GM19328 (cell line): Measurements from ENCODE around the gene SCRN1.

Source experiments
- ATAC-seq: cut with Tn5 transposase; IDR thresholded peaks from one replicate; pipeline ENCODE4 v1.9.1; 2021; ENCODE audit warnings: mild to moderate bottlenecking, moderate library complexity; ENCODE audit not compliant: unreplicated experiment

Gene SCRN1

DNA sequence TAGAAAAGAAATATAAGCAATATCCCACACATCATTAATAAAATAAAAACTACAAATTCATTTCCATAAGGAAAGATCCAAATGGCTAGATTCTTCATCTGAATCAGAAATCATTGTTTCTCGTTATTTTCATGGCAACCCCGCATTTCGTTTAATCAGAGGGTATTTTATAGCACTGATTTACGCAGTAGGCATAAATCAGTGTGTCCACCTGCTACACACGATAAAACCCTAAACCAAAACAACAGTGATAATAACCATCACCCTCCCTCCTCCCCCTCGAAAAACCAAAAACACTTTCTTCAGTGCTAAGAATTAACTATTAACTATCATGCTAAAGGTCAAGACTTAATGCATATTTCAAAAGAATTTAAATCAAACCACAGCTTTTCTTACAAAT lies 20.4 kb upstream of the SCRN1 start:
- ATAC-seq: no peak

DNA sequence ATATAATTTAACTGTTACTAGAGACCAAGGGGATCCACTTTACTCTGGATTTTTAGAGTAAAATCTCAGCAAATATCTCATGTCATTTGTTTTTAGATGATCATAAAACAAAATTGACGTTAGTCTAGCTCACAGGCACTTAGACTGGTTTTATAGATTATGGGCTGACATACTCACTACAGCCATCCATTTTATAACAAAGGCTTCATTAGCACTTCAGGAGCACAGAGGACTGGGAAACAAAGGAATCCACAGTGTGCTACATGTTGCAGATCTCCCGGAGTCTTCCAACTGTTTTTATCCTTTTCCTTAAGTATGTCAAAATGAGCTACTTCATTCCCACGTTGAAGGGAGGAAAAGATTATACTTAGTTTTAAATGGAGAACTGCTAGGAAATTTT lies 15.9 kb upstream of the SCRN1 start:
- no peak for ATAC-seq

DNA sequence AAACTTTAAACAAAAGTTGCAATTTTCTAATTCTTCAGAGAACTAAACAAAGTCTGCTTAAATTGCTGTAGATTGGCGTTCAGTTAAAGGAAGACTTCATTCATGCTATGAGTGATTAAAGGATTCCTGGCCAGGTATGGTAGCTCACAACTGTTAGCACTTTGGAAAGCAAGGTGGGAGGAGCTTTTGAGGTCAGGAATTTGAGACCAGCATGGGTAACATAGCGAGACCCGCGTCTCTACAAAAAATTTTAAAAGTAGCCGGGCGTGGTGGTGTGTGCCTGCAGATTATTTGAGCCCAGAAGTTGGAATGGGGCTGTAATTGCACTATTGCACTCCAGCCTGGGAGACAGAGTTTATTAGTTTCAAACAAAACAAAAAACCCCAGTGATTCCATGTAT lies 13.5 kb upstream of the SCRN1 start:
- ATAC-seq: no peak

DNA sequence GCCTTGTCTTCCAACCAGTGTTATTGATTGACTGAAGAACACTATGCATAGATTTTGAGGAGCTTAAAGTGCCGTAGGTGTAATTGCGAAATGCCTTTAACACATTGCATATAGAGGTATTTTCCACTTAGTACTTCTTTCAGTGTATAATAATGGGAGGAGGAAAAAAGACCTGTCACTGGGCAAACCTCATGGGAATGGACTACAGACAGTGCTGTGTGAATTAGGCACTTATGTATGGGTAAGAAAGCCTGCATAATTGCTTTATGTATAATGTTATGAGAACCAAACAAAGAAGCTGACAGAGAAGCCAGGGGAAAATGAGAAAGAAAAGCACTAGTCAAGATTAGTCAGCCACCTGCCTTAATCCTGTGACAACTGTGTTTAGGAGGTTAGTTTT lies 12.4 kb upstream of the SCRN1 start:
- no peak for ATAC-seq

DNA sequence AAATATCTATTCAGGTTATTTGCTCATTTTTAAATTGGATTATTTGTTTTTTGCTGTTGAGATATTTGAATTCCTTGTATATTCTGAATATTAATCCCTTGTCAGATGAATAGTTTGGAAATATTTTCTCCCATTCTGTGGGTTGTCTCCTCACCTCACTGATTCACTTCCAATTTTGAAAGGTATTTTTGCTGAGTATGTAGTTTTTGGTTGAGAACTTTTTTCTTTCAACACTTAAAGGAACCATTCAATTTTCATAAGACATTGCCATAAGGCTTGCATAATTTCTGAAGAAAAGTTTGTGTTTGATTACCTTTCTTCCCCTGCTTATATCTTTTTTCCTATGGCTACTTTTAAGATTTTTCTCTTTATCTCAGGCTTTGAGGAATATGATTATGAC lies 8.9 kb upstream of the SCRN1 start:
- no peak for ATAC-seq

DNA sequence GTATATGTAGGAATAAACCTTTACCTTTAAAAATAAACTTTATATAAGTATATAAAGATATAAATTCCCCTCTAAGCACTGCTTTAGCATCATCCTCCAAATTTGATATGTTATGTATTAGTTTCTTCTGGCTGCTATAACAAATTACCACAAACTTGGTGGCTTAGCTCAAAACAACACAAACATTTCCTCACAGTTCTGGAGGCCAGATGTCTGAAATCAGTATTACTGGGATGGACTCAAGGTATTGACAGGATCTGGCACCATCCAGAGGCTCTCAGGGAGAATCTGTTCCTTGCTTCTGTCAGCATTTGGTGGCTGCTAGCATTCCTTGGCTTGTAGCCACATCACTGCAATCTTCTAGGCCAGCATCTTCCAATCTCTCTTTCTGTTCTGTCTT lies 6.7 kb upstream of the SCRN1 start:
- ATAC-seq: no peak

DNA sequence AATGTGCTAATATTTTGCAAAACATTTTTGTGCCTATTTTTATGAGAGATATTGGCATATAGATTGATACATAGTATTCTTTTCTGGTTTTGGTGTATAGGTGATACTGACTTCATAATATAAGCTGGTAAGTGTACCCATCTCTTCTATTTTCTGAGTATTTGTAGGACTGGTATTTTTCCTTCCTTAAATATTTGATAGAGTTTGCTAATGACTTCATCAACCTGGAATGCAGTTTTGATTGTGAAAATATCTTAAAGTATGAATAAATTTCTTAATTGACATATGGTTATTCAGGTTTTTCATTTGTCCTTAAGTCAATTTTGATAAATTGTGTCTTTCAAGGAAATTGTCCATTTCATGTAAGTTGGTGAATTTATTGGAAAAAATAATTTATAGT lies 6.1 kb upstream of the SCRN1 start:
- ATAC-seq: no peak

DNA sequence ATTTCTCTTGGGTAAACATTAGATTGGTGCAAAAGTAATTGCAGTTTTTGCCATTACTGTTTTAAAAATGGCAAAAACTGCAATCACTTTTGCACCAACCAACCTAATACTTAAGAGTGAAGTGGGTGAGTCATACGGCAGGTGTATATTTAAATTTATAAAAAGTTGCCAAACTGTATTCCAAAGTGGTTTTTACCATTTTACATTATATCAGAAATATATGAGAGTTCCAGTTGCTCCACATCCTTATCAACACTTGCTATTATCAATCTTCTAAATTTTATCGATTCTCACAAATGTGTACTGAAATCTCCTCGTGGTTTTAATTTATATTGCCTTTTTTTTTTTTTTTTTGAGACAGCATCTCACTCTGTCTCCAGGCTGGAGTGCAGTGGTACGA lies 3.5 kb upstream of the SCRN1 start:
- ATAC-seq: no peak

DNA sequence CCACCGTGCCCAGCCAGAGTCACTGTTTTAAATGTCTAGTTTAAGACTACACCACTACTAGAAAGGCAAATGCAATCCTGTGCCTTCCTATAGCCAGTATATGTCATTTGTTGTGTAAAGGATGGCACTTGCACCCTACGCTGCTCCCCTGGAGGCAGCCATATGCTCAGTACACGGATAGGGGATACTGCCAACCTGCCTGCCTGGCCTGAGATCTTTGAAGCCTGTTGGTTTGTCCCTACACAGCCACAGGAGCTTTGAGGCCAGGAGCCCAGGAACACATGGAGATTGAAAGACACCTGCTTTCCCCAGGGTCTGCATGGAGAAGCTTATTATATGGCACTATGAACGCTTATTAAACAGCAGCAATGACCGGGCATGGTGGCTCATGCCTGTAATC lies 2.3 kb upstream of the SCRN1 start:
- no peak for ATAC-seq

DNA sequence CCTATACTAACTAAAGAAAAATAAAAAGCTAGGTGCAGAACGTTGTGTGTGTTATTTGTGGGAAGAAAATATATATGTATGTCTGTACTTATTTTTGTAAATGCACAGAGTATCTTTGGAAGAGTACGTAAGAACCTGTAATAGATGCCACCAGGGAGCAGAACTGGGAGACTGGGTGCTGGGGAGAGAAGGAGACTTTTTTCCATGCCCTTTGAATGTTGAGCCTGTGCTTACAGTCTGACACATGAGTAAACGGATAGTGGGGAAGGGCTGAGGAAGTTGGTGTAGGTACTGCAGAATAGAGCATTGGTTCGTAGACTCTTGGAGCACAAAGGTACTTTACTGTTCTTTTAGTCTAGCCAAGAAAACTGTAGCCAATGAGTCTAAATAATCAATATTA lies 1.3 kb upstream of the SCRN1 start:
- no peak for ATAC-seq

DNA sequence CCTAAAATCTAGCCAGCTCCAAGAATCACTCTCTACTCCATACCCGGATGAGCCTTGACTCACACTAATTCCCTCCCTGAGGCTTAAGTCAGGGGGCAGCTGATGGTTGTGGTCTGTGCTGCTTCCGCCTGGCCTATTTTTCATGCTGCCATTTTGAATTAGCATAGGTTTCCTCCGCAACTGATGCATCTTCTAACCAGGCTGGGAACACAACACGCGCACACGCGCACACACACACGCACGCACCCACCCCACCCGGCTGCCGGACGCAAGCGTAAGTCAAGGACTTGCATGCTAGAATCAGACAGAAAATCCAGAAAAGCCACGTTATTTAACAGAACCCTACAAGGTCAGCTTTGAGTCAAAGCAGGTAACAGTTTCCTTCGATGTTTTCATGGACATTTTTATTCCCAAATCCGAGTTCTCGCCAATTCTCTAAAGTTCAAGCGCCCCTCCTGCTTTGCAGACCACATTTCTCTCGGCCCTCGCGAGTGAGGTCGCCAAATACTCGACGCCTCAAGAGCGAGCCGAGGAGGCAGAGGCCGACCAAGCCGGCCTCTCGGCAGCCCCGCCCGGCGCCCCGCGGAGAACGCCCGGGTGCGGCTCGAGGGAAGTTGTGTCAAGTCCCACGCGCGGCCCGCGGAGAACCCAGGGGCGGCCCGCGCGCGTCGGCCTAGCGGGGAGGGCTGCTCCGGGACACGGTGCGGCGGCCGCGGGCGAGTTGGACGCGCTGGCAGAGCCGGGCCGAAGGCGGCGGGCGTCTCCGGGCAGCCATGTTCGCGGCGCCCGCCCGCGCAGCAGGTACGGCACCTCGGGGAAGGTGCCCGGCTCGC lies 961 bp downstream of the SCRN1 start:
- ATAC-seq: peak; percentile 22

DNA sequence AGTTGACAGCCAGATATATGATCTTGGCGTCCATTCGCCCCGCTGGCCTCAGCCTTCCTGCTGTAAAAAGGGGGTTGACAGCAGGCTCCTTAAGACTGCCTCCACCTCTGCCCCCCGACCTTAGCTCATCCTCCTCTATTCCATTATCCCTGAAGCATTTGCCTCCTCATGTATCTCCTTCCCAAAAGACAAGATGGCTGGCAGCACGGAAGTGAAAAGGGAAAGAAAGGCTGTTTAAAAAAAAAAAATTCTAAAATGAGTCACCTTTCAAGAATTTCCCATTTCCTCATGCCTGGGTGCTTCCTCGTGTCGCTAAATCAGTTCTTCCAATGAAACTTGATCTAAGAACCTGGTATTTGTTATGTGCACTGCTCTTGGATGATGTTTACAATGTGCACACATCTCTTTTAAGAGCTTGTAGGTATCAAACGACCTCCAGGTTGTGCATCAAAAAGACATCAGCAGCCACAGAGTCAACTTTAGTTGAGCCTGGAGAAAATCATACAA lies 1.7 kb downstream of the SCRN1 start:
- no peak for ATAC-seq

DNA sequence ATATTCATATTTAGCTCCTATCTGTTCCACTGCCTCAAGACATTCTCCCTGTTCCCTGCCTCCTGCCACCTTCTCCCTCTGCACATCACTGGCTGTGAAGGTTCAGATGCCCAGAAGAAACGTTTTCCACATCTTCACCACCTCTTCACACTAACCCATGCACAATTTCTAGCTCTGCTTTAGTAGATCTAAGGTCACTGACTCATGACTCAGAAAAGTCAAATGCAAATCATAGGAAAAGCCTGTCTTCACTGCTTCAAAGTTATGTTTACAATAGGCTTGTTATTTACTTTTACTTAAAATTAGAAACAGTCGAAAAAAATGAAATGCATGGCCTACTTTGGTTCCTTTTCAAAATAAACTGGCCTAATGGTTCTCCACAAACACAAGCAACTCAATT lies 2.5 kb downstream of the SCRN1 start:
- no peak for ATAC-seq

DNA sequence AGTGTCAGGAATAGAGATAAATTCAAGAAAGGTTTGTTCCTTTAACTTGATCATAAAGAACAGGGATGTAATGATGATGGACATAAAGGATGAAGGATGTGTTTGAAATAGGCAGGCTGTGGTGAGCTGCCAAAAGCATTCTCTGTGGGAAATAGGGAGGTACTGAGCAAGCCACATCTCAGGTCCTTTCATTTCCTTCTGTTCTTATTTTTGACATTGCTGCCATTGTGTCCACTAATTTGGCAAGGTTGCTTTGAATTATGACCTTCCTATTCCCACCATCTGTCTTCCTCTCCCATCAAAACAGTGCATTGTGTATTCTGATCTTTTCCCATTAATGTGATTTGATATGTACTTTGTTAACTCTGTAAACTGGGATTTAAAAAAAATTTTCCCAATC lies 9.4 kb downstream of the SCRN1 start:
- ATAC-seq: no peak

DNA sequence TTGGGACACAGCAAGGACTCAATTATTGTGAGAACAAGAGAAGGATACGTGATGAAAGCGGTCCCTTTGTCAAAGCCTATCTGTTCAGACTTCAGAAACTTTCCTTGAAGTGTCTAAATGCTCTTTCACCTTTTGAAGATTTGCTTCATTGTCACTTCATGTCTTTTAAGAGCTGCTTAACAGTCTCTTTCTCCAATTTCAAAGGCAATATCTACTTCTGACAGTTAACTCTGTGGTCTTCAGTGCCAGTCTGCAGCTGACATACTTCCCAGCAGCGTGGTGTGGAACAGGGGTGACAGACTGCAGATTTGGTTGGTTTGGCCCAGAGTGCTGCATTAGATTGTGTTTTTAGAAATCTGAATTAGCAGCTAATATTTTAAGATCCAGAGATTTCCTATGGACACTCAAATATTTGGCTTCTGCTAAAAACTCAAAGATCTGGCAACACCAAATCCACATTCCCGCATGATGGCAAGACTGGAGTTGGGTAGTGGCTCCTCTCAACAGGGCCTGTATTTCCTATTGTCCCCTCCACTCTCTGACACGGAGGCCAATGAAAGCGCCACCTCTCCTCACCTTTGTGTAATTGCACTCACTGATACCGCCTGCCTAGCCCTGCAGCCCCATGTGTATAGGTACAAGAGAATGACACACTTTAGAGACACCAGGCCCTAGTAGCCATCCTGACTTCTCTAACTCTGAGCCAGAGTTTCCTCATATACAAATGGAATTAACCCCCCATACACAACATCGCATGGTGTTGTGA lies 11.5 kb downstream of the SCRN1 start:
- no peak for ATAC-seq

DNA sequence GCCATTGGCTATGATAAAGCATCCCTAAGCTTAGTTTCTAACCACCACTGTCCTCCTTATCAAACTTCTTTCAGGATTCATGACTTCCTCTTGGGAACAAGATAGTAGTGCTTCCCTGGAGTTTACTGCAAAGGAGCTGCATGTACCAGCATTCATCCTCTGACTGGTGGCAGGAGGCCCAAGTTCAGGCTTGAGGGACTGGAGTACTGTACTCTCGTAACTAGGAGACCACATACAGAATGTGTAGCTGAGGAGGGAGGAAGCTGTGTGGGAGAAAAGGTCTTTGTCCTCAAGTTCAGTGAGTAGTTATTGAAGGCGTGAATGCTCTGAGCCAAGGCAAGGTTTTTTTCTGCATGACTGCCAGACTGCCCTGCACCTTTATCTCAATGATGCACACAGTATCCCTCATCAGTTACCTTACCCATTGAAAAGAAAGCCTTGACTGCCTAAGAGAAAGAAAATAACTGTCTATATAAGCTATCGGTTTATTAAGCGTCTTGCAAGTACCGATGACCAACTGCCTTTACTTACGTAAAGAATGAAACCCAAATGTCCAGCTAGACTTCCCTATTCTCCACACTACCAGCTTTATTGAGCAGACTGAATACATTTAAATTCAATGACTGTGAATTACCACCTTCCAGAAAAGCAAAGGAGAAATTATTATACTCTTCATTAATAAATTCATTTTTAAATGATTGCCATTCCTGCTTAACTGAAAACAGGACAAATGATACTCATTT lies 12.8 kb downstream of the SCRN1 start:
- ATAC-seq: no peak

DNA sequence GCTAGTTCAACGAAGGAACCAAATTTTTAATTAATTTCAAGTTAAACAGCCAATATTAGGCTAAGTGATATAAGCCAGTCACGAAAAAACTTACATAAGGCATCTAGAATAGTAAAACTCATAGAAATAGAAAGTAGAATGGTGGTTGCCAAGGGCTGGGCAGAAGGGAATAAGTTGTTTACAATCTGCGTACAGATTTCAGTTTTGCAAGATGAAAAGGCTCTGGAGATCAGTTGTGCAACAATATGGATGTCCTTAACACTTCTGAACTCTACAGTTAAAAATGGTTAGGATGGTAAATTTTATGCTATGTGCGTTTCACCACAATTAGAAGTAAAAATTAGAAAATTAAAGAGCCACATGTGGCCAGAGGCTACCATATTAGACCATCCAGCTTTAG lies 13.3 kb downstream of the SCRN1 start:
- no peak for ATAC-seq

DNA sequence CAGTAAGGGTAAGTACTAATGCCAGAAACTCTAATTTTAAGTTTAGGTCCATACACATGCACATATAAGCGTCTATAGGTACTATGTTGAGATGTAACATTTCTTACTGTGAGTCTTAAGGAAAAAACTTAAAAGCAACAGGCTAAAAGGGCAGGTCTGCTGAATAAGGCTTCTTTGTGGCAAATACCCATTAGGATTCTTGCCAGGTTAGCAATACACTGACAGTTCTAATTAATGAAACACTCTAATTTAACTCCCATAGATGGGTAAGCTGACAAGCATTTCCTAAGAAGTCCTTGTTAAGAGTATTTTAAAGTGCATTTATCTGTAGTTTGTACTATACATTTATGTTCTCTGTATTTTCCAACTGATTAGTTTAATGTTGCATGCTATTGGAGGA lies 14.0 kb downstream of the SCRN1 start:
- ATAC-seq: no peak

DNA sequence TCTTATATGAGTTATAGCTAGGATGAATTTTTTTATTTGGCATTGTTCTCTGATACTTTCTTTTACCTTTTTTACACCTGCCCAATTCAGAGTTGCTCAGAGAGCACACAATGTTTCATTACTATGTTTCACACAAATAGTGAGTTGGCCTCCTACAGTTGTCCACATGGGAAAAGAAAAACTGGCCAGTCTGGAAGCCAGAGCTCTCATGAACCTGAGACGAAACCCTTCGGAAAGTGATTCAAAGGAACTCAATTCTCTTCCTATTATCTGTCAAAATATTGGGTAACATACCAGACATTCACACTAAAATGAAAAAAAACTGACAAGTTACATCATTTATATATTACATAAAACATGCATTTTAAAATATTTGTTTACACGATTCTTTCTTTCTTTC lies 15.3 kb downstream of the SCRN1 start:
- no peak for ATAC-seq

DNA sequence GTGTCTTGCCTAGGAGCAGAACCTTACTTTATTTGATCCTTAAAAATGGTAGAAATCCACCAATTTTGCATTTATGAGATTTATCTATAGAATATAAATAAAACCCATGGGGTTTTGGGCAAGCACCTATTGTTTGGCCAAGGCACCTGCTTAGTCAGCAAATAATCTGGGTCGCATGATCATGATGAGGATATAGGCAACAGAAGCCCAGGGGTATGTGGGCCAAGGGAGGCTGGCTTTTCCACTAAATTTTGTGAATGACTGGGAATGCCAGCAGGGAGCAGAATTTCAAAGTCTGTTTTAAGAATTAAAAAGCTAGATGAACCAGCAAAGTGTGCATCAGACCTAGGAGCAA lies 17.3 kb downstream of the SCRN1 start:
- no peak for ATAC-seq

DNA sequence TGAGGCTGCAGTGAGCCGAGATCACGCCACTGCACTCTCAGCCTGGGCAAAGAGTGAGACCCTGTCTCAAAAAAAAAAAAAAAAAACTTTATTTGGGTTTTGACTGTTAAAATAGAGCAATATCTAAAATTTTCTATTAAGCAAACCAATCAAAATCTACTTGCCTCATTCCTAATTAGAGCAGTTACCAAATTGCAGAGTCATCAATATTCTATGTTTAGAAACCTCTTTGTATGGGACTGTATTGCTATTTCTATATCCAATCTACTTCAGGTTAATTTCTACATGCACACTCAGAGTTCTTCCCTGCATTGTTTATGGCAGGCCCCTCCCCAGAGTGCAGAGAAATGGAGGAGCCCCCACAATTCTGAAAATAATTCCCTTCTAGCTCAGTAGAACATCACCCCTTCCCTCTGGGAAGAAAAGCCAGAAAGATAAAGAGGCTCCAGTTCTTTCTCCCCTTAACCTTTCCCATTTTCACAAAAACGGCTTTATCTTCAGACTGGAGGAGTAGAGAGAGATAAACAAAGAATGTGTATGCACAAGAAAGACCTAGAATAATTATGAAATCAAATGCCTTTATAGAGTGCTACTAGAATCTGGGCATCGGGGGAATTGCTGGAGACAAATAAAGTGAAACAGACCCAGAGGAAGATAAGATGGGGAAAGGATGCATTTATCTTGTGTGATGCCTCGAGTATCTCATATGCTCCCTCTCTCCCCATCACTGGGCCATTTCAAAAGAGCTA lies 17.9 kb downstream of the SCRN1 start:
- ATAC-seq: no peak
